HEK293 (cell line): ENCODE measurements around the gene BRD3.

Experiments
- CTCF ChIA-PET: fragments of 350-600 bp; formaldehyde crosslinking; extraction: SDS; loops from one replicate; lab custom pipeline; 2021; ENCODE audit warnings: antibody characterized with exemption; lab: Yijun Ruan, JAX
- POLR2A ChIA-PET: fragments of 300-600 bp; formaldehyde crosslinking; extraction: SDS; loops from one replicate; lab custom pipeline; 2020; ENCODE audit warnings: antibody characterized with exemption, inconsistent platforms; lab: Yijun Ruan, JAX
- H3K27ac ChIP-seq: fragments of 200-500 bp; sonication (Bioruptor generic); 2 replicates; pipeline ENCODE4 v1.5.1; 2014; ENCODE audit warnings: low read depth, low read length, control low read depth, inconsistent platforms; ENCODE audit errors: extremely low read depth
- H3K36me3 ChIP-seq, 2 experiments: fragments of 200-500 bp in 1 of 2; sonication (Bioruptor generic) in 1 of 2; 1 replicate in 1 of 2; 2 replicates in 1 of 2; pipeline ENCODE4 v1.5.1; 2014 to 2017; ENCODE audit warnings: inconsistent platforms in 2 of 2, low read length in 2 of 2; ENCODE audit not compliant: control insufficient read depth in 2 of 2, insufficient read depth in 1 of 2
- H3K4me1 ChIP-seq: fragments of 200-500 bp; sonication (Bioruptor generic); 2 replicates; pipeline ENCODE4 v1.5.1; 2014; ENCODE audit warnings: mild to moderate bottlenecking, low read length, inconsistent platforms; ENCODE audit not compliant: control insufficient read depth, insufficient read depth
- H3K4me3 ChIP-seq: 2 replicates; pipeline ENCODE4 v1.5.1; 2011; ENCODE audit warnings: low read depth, mild to moderate bottlenecking, control low read depth, low read length, moderate library complexity
- H3K9me3 ChIP-seq: fragments of 200-500 bp; sonication (Bioruptor generic); 2 replicates; pipeline ENCODE4 v1.5.1; 2014; ENCODE audit warnings: low read depth, low read length, inconsistent platforms; ENCODE audit not compliant: control insufficient read depth, insufficient read depth
- EGR2 ChIP-seq: fragments of 450-650 bp; formaldehyde crosslinking; IDR thresholded peaks from 2 replicates; pipeline ENCODE4 v1.5.1; 2016; ENCODE audit warnings: low read depth, missing biosample characterization, missing genetic modification characterization
- GLIS1 ChIP-seq: fragments of 450-650 bp; formaldehyde crosslinking; IDR thresholded peaks from 2 replicates; pipeline ENCODE4 v1.5.1; 2016; ENCODE audit warnings: missing biosample characterization, missing genetic modification characterization
- KLF9 ChIP-seq: fragments of 450-650 bp; formaldehyde crosslinking; IDR thresholded peaks from 2 replicates; pipeline ENCODE4 v1.5.1; 2016; ENCODE audit warnings: missing biosample characterization, missing genetic modification characterization, low read depth
- SALL2 ChIP-seq: fragments of 450-650 bp; formaldehyde crosslinking; IDR thresholded peaks from 2 replicates; pipeline ENCODE4 v1.5.0; 2017; ENCODE audit warnings: missing biosample characterization, mild to moderate bottlenecking, missing genetic modification characterization, borderline replicate concordance
- ZBTB8A ChIP-seq: fragments of 450-650 bp; formaldehyde crosslinking; IDR thresholded peaks from 2 replicates; pipeline ENCODE4 v1.5.1; 2016; ENCODE audit warnings: missing biosample characterization, missing genetic modification characterization
- ZFHX2 ChIP-seq: fragments of 450-650 bp; formaldehyde crosslinking; conservative IDR thresholded peaks from 2 replicates; pipeline ENCODE4 v1.5.1; 2016; ENCODE audit warnings: missing biosample characterization, missing genetic modification characterization
- ZIC2 ChIP-seq: fragments of 450-650 bp; formaldehyde crosslinking; IDR thresholded peaks from 2 replicates; pipeline ENCODE4 v1.5.1; 2016; ENCODE audit warnings: missing biosample characterization, missing genetic modification characterization
- ZNF146 ChIP-seq: fragments of 450-650 bp; formaldehyde crosslinking; IDR thresholded peaks from 2 replicates; pipeline ENCODE4 v1.5.1; 2016; ENCODE audit warnings: missing biosample characterization, missing genetic modification characterization
- ZNF324 ChIP-seq: fragments of 450-650 bp; formaldehyde crosslinking; IDR thresholded peaks from 2 replicates; pipeline ENCODE4 v1.5.1; 2016; ENCODE audit warnings: missing biosample characterization, missing genetic modification characterization
- ZNF610 ChIP-seq: fragments of 450-650 bp; formaldehyde crosslinking; IDR thresholded peaks from 2 replicates; pipeline ENCODE4 v1.5.1; 2016; ENCODE audit warnings: missing biosample characterization, missing genetic modification characterization, borderline replicate concordance
- ZNF785 ChIP-seq: fragments of 450-650 bp; formaldehyde crosslinking; IDR thresholded peaks from 2 replicates; pipeline ENCODE4 v1.5.1; 2016; ENCODE audit warnings: missing biosample characterization, missing genetic modification characterization
- ZNF837 ChIP-seq: fragments of 450-650 bp; formaldehyde crosslinking; IDR thresholded peaks from 2 replicates; pipeline ENCODE4 v1.5.1; 2016; ENCODE audit warnings: missing biosample characterization, missing genetic modification characterization
- TF ChIP-seq, protein P1 (sequence below): fragments of 450-650 bp; formaldehyde crosslinking; IDR thresholded peaks from 2 replicates; pipeline ENCODE4 v1.5.1; 2016; ENCODE audit warnings: missing biosample characterization, missing genetic modification characterization
- TF ChIP-seq, protein P2 (sequence below): fragments of 450-650 bp; formaldehyde crosslinking; IDR thresholded peaks from 2 replicates; pipeline ENCODE4 v1.5.1; 2016; ENCODE audit warnings: missing biosample characterization, missing genetic modification characterization, borderline replicate concordance
- TF ChIP-seq, protein P3 (sequence below): sonication (generic); formaldehyde crosslinking; IDR thresholded peaks from 2 replicates; pipeline ENCODE4 v1.8.1; 2022; ENCODE audit warnings: mild to moderate bottlenecking, moderate library complexity, missing genetic modification reagents
- TF ChIP-seq, protein P4 (sequence below): fragments of 450-650 bp; formaldehyde crosslinking; IDR thresholded peaks from 2 replicates; pipeline ENCODE4 v1.5.1; 2016; ENCODE audit warnings: missing biosample characterization, missing genetic modification characterization

Gene BRD3

DNA sequence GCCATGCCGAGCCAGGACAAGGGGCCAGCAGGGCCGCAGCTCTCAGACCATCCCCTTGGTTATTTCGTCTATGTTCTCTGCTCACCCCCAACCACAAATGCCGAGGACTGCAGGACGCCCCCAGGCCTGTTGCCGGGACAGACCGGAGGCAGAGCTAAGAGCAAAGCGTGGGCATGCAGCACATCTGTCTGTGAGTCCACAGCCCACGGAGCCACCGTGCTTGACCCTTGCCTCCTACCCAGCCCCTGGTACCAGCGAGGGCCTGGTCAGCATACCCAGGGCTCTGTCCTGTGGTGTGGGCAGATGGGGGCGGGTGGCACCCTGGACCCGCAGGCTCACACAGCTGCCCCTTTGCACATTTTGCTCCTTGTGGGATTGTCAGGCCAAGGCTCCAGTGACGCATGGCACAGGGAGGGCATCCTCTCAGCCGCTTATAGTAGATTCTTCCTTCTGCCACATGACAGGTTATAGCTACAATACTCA, 4.7 kb downstream of the BRD3 start:
- TF ChIP-seq, protein P1, sequence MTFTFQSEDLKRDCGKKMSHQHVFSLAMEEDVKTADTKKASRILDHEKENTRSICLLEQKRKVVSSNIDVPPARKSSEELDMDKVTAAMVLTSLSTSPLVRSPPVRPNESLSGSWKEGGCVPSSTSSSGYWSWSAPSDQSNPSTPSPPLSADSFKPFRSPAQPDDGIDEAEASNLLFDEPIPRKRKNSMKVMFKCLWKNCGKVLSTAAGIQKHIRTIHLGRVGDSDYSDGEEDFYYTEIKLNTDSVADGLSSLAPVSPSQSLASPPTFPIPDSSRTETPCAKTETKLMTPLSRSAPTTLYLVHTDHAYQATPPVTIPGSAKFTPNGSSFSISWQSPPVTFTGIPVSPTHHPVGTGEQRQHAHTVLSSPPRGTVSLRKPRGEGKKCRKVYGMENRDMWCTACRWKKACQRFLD (tag by site-specific recombination): no peak
- TF ChIP-seq ZNF610 (tag by site-specific recombination): no peak
- TF ChIP-seq KLF9 (tag by site-specific recombination): no peak
- TF ChIP-seq ZFHX2 (tag by site-specific recombination): 0 out of 2 replicates have a peak, but pooled peaks have one; percentile 25
- TF ChIP-seq, protein P2, sequence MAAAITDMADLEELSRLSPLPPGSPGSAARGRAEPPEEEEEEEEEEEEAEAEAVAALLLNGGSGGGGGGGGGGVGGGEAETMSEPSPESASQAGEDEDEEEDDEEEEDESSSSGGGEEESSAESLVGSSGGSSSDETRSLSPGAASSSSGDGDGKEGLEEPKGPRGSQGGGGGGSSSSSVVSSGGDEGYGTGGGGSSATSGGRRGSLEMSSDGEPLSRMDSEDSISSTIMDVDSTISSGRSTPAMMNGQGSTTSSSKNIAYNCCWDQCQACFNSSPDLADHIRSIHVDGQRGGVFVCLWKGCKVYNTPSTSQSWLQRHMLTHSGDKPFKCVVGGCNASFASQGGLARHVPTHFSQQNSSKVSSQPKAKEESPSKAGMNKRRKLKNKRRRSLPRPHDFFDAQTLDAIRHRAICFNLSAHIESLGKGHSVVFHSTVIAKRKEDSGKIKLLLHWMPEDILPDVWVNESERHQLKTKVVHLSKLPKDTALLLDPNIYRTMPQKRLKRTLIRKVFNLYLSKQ (tag by site-specific recombination): no peak
- TF ChIP-seq, protein P3, sequence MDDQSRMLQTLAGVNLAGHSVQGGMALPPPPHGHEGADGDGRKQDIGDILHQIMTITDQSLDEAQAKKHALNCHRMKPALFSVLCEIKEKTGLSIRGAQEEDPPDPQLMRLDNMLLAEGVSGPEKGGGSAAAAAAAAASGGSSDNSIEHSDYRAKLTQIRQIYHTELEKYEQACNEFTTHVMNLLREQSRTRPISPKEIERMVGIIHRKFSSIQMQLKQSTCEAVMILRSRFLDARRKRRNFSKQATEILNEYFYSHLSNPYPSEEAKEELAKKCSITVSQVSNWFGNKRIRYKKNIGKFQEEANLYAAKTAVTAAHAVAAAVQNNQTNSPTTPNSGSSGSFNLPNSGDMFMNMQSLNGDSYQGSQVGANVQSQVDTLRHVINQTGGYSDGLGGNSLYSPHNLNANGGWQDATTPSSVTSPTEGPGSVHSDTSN: no peak
- TF ChIP-seq ZNF324 (tag by site-specific recombination): no peak
- peak; percentile 21; the same call in 1 of the 2 replicates for TF ChIP-seq EGR2 (tag by site-specific recombination)
- no peak for TF ChIP-seq ZNF785 (tag by site-specific recombination)
- ChIA-PET CTCF (interaction anchor here (1.2 kb wide), 1 partner anchor 279 kb away, joined by 5 read pairs; no protein-coding TSS in a partner anchor), POLR2A (interaction anchor here (1.5 kb wide), 1 partner anchor 12 kb away, joined by 3 read pairs; no protein-coding TSS in a partner anchor)
- no peak overlapping the region for H3K4me3 ChIP-seq
- H3K4me1 ChIP-seq: no peaks in the 10 kb centered on the region
- no peaks in the 10 kb centered on the region for H3K9me3 ChIP-seq
- H3K27ac ChIP-seq: no peak overlapping the region
- peaks cover 0 to 6% of the 10 kb centered on the region in 2 experiments; a peak in 2 of 3 replicates for H3K36me3 ChIP-seq

DNA sequence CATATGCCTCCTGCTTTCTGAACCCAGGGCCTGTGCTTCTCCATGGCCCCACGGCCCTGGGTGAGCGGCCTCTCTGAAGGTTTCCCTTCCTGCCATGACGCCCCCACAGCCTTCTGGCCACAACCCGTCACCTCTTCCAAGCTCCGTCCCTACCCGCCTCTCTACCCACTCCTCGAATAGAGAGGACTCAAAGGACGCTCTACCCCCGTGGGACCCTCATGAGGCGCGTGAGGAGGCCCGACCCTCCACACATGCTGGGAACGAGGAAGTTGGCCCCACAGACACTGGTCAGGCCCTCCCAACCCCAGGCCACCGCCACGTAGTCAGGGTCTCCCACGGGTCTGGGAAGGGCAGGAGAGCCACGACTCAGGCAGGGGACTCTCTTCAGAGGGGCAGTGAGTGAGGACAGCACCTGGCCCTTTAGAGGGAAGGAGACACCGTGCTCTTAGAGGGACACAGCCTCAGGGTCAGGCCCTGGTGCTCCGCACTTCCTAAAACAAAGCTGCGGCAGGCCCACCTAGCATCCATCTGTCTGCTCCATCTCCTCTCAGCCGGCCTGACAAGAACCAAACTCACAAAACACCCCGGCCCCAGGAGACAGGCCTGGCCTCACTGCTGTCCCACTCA, 5.3 kb downstream of the BRD3 start:
- no peak overlapping the region for H3K27ac ChIP-seq
- TF ChIP-seq SALL2 (tag by site-specific recombination): no peak
- TF ChIP-seq EGR2 (tag by site-specific recombination): 0 out of 2 replicates have a peak, but pooled peaks have one; percentile 5
- no peaks in the 10 kb centered on the region for H3K4me1 ChIP-seq
- H3K4me3 ChIP-seq: no peak overlapping the region
- H3K36me3 ChIP-seq: peaks cover 0 to 6% of the 10 kb centered on the region in 2 experiments; a peak in 2 of 3 replicates
- CTCF ChIA-PET: interaction anchor here (1.2 kb wide), 1 partner anchor 278 kb away, joined by 5 read pairs; no protein-coding TSS in a partner anchor
- H3K9me3 ChIP-seq: no peaks in the 10 kb centered on the region
- POLR2A ChIA-PET: interaction anchor here (2.0 kb wide), 1 partner anchor 11 kb away, joined by 5 read pairs; no protein-coding TSS in a partner anchor

DNA sequence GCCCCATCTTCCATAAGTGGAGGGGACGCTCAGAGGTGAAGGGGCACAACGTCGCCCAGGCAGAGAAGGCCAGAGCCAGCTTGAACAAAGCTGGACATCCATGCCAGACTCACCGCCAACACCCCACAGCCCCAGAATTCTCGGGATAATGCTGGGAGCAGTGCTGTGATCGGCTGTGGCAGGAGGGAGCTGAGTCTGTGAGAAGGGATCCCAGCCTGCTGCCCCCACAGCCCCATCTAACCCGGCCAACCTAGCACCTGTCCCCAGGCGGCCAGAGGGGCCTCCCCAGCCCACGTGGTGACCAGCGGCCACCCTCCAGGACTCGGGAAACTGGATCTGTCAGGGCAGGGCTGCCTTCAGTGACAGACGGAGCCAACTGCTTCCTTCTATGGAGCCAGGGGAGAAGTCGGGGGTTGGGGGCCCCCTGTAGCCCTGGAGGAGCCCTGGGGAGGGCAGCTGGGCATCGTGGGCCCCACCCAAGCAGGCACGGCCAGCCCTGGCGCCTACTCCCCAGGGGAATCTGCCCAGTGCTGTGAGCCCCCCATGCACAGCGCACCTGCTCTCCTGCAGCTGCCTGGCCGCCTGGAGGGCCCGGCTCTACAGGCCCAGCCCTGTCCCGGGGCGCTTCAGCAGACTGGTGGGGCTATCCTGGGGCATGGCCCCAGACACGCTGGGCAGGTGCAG, 6.0 kb downstream of the BRD3 start:
- CTCF ChIA-PET: interaction anchor here (0.6 kb wide), 1 partner anchor 10 kb away, joined by 3 read pairs; no protein-coding TSS in a partner anchor

More for the DNA sequence above, 6.0 kb downstream of the BRD3 start:
- H3K27ac ChIP-seq: no peak overlapping the region
- no peaks in the 10 kb centered on the region for H3K4me1 ChIP-seq
- no peaks in the 10 kb centered on the region for H3K9me3 ChIP-seq
- POLR2A ChIA-PET: interaction anchor here (1.1 to 2.0 kb wide), 2 partner anchors 10 to 36 kb away, joined by 3 to 5 read pairs; no protein-coding TSS in a partner anchor
- TF ChIP-seq ZNF837 (tag by site-specific recombination): no peak
- TF ChIP-seq GLIS1 (tag by site-specific recombination): peak; percentile 51
- peak; percentile 87 for TF ChIP-seq ZIC2 (tag by site-specific recombination)
- TF ChIP-seq ZNF146: no peak
- peak; percentile 51 for TF ChIP-seq ZBTB8A (tag by site-specific recombination)
- TF ChIP-seq, protein P4, sequence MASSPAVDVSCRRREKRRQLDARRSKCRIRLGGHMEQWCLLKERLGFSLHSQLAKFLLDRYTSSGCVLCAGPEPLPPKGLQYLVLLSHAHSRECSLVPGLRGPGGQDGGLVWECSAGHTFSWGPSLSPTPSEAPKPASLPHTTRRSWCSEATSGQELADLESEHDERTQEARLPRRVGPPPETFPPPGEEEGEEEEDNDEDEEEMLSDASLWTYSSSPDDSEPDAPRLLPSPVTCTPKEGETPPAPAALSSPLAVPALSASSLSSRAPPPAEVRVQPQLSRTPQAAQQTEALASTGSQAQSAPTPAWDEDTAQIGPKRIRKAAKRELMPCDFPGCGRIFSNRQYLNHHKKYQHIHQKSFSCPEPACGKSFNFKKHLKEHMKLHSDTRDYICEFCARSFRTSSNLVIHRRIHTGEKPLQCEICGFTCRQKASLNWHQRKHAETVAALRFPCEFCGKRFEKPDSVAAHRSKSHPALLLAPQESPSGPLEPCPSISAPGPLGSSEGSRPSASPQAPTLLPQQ (tag by site-specific recombination): peak; percentile 38; the same call in 1 of the 2 replicates
- no peak overlapping the region for H3K4me3 ChIP-seq
- H3K36me3 ChIP-seq: peaks cover 0 to 10% of the 10 kb centered on the region in 2 experiments; a peak in 2 of 3 replicates
